Neuronal stem cell (in vitro differentiated cells): ENCODE results near the gene RRBP1.

Experiments used
- DNase-seq: peaks from one replicate; pipeline ENCODE4 v3.0.0-alpha.2; 2013; ENCODE audit warnings: low spot score
- H2AFZ ChIP-seq: one replicate; pipeline ENCODE4 v1.6.1; 2013; ENCODE audit warnings: mild to moderate bottlenecking, low read length, inconsistent platforms
- H2AK5ac ChIP-seq: 2 replicates; pipeline ENCODE4 v1.6.1; 2013; ENCODE audit warnings: low read depth, mild to moderate bottlenecking, inconsistent platforms, low read length, moderate library complexity, mixed read lengths
- H2BK120ac ChIP-seq: 2 replicates; pipeline ENCODE4 v1.6.1; 2013; ENCODE audit warnings: low read depth, mild to moderate bottlenecking, inconsistent platforms, low read length, moderate library complexity, mixed read lengths
- H2BK12ac ChIP-seq: one replicate; pipeline ENCODE4 v1.6.1; 2013; ENCODE audit warnings: low read length, inconsistent platforms
- H2BK15ac ChIP-seq: 2 replicates; pipeline ENCODE4 v1.6.1; 2013; ENCODE audit warnings: mild to moderate bottlenecking, low read length, inconsistent platforms, mixed read lengths
- H2BK5ac ChIP-seq: one replicate; pipeline ENCODE4 v1.6.1; 2013; ENCODE audit warnings: inconsistent platforms, mild to moderate bottlenecking, low read length, moderate library complexity
- H3K14ac ChIP-seq: one replicate; pipeline ENCODE4 v1.6.1; 2013; ENCODE audit warnings: low read length, inconsistent platforms
- H3K18ac ChIP-seq: 2 replicates; pipeline ENCODE4 v1.6.1; 2013; ENCODE audit warnings: low read length, inconsistent platforms
- H3K23ac ChIP-seq: 2 replicates; pipeline ENCODE4 v1.6.1; 2013; ENCODE audit warnings: low read depth, mild to moderate bottlenecking, mixed read lengths, low read length, inconsistent platforms; ENCODE audit not compliant: poor library complexity
- H3K27ac ChIP-seq: replicated peaks from 3 replicates; pipeline ENCODE4 v1.5.1; 2013; ENCODE audit warnings: low read length, inconsistent platforms
- H3K27me3 ChIP-seq, 3 experiments: 2 replicates each; pipeline ENCODE4 v1.6.1; 2013; ENCODE audit warnings: low read length in 3 of 3, mild to moderate bottlenecking in 2 of 3, inconsistent platforms in 1 of 3, low read depth in 1 of 3, mixed read lengths in 1 of 3, moderate library complexity in 1 of 3; ENCODE audit not compliant: control insufficient read depth in 3 of 3, insufficient read depth in 3 of 3
- H3K36me3 ChIP-seq, 2 donors: replicated peaks in 1 of 2; 2 replicates each; pipeline ENCODE4 v1.6.1; 2013; ENCODE audit warnings: low read length in 2 of 2; ENCODE audit not compliant: control insufficient read depth in 2 of 2, insufficient read depth in 2 of 2
- H3K4ac ChIP-seq: 2 replicates; pipeline ENCODE4 v1.6.1; 2013; ENCODE audit warnings: inconsistent platforms, mild to moderate bottlenecking, low read length, moderate library complexity
- H3K4me1 ChIP-seq, 2 donors: 1 replicate in 1 of 2; 2 replicates in 1 of 2; pipeline ENCODE4 v1.6.1; 2013; ENCODE audit warnings: low read length in 2 of 2, low read depth in 1 of 2; ENCODE audit not compliant: control insufficient read depth in 2 of 2, insufficient read depth in 1 of 2
- H3K4me2 ChIP-seq: one replicate; pipeline ENCODE4 v1.6.1; 2013; ENCODE audit warnings: mild to moderate bottlenecking, low read length, inconsistent platforms; ENCODE audit not compliant: insufficient read depth, poor library complexity, severe bottlenecking
- H3K4me3 ChIP-seq, 2 donors: 2 replicates each; pipeline ENCODE4 v1.5.1; 2013; ENCODE audit warnings: low read length in 2 of 2, mild to moderate bottlenecking in 2 of 2, inconsistent platforms in 1 of 2, moderate library complexity in 1 of 2
- H3K79me1 ChIP-seq: one replicate; pipeline ENCODE4 v1.6.1; 2013; ENCODE audit warnings: low read depth, mild to moderate bottlenecking, inconsistent platforms, low read length, moderate library complexity
- H3K9ac ChIP-seq: one replicate; pipeline ENCODE4 v1.6.1; 2013; ENCODE audit warnings: mild to moderate bottlenecking, low read depth, low read length, inconsistent platforms; ENCODE audit not compliant: poor library complexity
- H3K9me3 ChIP-seq, 2 donors: replicated peaks in 1 of 2; 2 replicates each; pipeline versions ENCODE3 to v1.6.1; 2013; ENCODE audit warnings: low read length in 2 of 2, mild to moderate bottlenecking in 2 of 2, inconsistent platforms in 1 of 2, low read depth in 1 of 2, mixed read lengths in 1 of 2, moderate library complexity in 1 of 2; ENCODE audit not compliant: control insufficient read depth in 2 of 2, insufficient read depth in 1 of 2
- H4K8ac ChIP-seq: one replicate; pipeline ENCODE4 v1.6.1; 2013; ENCODE audit warnings: low read depth, mild to moderate bottlenecking, inconsistent platforms, low read length, moderate library complexity
- H4K91ac ChIP-seq: one replicate; pipeline ENCODE4 v1.6.1; 2013; ENCODE audit warnings: low read length, low read depth, mild to moderate bottlenecking, inconsistent platforms; ENCODE audit not compliant: poor library complexity
- WGBS, 2 donors: extraction: QIAGEN DNeasy Blood & Tissue Kit; methylation state at CpG; one replicate each; pipeline ENCODE4 v1.1.7; 2013; ENCODE audit warnings: missing lambda C conversion rate in 2 of 2, mixed read lengths in 1 of 2; ENCODE audit not compliant: insufficient read length in 2 of 2, insufficient replicate concordance in 1 of 2; ENCODE audit errors: extremely low coverage in 2 of 2; 5-methylcytosine and 5-hydroxymethylcytosine counted together

RRBP1 gene

DNA sequence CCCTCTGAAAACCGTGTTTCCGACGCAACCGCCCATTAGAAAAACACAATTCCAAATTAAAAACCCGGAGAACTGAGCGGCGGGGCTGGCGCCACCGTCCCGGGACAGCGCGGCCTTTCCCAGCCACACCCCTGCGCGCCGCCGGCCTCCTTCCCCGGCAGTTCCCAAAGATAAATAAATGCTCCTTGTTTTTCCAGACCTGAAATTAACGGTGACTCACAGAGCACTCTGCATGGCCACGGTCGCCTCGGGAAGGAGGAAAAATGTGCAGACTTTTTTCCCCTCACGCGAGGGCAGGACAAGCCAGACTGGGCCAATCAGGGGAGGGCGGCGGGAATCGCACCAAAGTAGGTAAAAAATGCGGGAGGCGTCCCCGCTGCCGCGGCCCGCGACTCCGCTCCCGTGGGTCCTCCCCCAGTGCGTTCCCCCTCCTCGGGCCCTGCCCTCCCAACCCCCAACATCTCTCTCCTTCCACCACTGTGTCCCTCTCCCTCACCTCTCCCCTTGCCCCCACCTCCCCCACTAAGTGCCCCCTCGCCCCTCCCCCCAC is 113.0 kb downstream of the RRBP1 start:
- H3K36me3 ChIP-seq = peaks cover 0 to 6% of the 10 kb centered on the region in 2 donors
- peak overlapping the region; percentile 83 for H3K4me2 ChIP-seq
- WGBS, 2 donors = no CpG with 5 or more reads among the region's 38 CpGs
- peak overlapping the region; percentile 75 to 80 for H3K4me3 ChIP-seq
- H4K8ac ChIP-seq = no peak overlapping the region
- peaks cover 0 to 3% (median 3%) of the 10 kb centered on the region in 3 experiments for H3K27me3 ChIP-seq
- H3K23ac ChIP-seq = no peak overlapping the region
- no peak overlapping the region for H2BK12ac ChIP-seq
- no peak overlapping the region for H3K4ac ChIP-seq
- peak overlapping the region; percentile 91 for H2AFZ ChIP-seq
- peak overlapping the region; percentile 60 for H3K9ac ChIP-seq
- H3K9me3 ChIP-seq = no peaks in the 10 kb centered on the region
- H2BK15ac ChIP-seq = no peak overlapping the region
- no peak overlapping the region for H3K14ac ChIP-seq
- no peaks in the 10 kb centered on the region for H3K79me1 ChIP-seq
- peak overlapping the region; percentile 46 for H3K27ac ChIP-seq
- no peak overlapping the region for H4K91ac ChIP-seq
- peak overlapping the region; percentile 61 for H2BK120ac ChIP-seq
- H3K18ac ChIP-seq = no peak overlapping the region
- peak overlapping the region; percentile 98 for H2BK5ac ChIP-seq
- H3K4me1 ChIP-seq = peaks cover 6 to 7% of the 10 kb centered on the region in 2 donors
- DNase-seq = peak; percentile 40
- H2AK5ac ChIP-seq = no peak overlapping the region

DNA sequence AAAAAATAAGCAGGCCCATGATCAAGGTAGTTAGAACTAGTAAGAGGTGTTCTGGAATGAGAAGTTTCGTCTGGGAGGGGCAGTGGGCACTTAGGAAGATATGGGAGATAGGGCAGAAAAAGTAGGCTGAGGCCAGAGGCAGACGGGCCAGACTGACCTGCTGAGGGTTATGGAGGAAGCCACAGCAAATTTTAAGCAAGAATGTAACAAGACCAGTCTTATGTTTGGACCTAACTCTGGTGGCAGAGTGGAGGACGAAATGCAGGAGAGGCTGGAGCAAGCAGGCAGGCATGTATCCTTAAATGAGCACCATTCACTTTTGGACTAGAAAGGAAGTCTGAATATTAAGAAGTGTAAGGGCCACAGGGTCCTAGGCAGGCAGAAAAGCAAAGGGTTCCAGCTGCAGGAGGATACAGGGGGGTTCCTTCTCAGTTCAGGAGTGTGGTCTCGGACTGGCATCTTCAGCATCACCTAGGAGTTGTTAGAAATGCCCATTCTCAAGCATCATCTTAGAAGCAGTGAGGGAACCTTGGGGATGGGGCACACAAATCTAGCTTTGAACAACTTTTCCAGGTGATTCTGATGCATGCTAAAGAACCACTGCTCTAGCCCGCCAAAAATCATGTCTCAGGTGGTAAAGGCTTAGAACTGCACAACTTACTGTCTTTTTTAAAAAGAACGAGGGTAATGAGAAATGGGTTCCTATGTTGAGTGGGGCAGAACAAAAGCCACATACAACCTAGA is 113.8 kb downstream of the RRBP1 start:
- H3K18ac ChIP-seq = no peak overlapping the region
- no peak overlapping the region for H2AK5ac ChIP-seq
- H3K36me3 ChIP-seq = no peaks in the 10 kb centered on the region
- H4K91ac ChIP-seq = no peak overlapping the region
- H3K4me3 ChIP-seq = peak overlapping the region in 1 of 2 donors; percentile 75
- H3K4me1 ChIP-seq = peaks cover 6 to 7% of the 10 kb centered on the region in 2 donors
- no peak overlapping the region for H3K4ac ChIP-seq
- H3K23ac ChIP-seq = no peak overlapping the region
- no peak overlapping the region for H3K27ac ChIP-seq
- peak overlapping the region; percentile 83 for H3K4me2 ChIP-seq
- peaks cover 0 to 3% (median 3%) of the 10 kb centered on the region in 3 experiments for H3K27me3 ChIP-seq
- H2BK12ac ChIP-seq = no peak overlapping the region
- DNase-seq = no peak
- no peaks in the 10 kb centered on the region for H3K79me1 ChIP-seq
- peak overlapping the region; percentile 91 for H2AFZ ChIP-seq
- H3K9me3 ChIP-seq = no peaks in the 10 kb centered on the region
- WGBS, 2 donors = no CpG with 5 or more reads among the region's 6 CpGs
- no peak overlapping the region for H2BK15ac ChIP-seq
- no peak overlapping the region for H2BK5ac ChIP-seq
- no peak overlapping the region for H3K14ac ChIP-seq
- H3K9ac ChIP-seq = no peak overlapping the region
- H2BK120ac ChIP-seq = no peak overlapping the region
- no peak overlapping the region for H4K8ac ChIP-seq

DNA sequence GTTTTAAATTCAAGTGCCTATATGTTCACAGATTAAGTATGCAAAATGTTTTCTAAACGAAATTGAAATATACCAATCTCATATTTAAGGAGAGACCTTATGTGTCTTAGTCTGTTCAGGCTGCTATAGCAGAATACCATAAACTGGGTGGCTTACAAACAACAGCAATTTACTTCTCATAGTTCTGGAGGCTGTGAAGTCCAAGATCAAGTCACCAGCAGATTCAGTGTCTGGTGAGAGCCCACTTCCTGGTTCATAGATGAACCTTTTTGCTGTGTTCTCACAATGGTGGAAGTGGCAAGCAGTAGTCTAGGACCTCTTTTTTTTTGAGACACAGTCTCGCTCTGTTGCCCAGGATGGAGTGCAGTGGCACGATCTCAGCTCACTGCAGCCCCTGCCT is 115.7 kb downstream of the RRBP1 start:
- no CpG with 5 or more reads among the region's 3 CpGs for WGBS, 2 donors
- DNase-seq = no peak
- Histone ChIP-seq H3K4me3 (no peak overlapping the region), H3K36me3 (no peaks in the 10 kb centered on the region), H4K91ac (no peak overlapping the region), H3K79me1 (no peaks in the 10 kb centered on the region), H2AFZ (no peak overlapping the region), H3K4ac (no peak overlapping the region), H4K8ac (no peak overlapping the region), H3K18ac (no peak overlapping the region), H3K23ac (no peak overlapping the region), H2BK120ac (no peak overlapping the region), H2BK5ac (no peak overlapping the region), H2BK12ac (no peak overlapping the region), H3K14ac (no peak overlapping the region), H3K9ac (no peak overlapping the region), H2BK15ac (no peak overlapping the region), H3K27ac (no peak overlapping the region), H2AK5ac (no peak overlapping the region), H3K9me3 (no peaks in the 10 kb centered on the region), H3K27me3 (peaks cover 0 to 3% (median 3%) of the 10 kb centered on the region in 3 experiments), H3K4me1 (peaks cover 2% of the 10 kb centered on the region in 2 donors), H3K4me2 (no peak overlapping the region)

DNA sequence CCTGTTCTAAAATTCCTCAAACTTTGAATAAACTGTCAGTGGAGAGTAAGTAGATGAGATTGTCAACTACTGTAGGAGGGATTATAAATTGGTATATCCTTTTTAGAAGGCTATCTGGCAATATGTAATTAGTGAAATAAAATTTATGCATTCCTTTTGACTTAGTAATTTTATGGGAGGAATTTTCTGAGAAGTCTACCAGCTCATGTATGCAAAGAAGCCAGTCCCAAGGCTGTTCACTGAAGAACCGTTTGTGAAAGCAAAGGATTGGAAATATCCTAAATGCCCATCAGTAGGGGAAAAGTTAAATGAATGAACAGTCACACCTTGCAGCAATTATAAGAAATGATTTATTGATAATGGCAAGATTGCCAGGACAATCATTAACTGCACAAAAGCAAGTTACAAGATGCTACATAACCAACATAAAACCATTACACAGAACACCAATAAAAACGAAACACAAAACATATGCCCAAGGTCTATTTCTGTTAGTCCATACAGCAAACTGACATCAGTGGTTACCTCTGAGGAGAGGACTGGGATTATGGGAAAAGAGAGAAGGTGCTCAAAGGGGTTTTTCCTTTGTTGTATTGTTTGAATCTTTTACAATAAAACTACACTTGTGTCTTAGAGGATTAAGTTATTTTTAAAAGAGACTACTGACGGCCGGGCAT is 116.7 kb downstream of the RRBP1 start:
- Histone ChIP-seq H3K27ac (no peak overlapping the region), H2BK120ac (no peak overlapping the region), H3K36me3 (no peaks in the 10 kb centered on the region), H3K4me2 (no peak overlapping the region), H4K8ac (no peak overlapping the region), H3K18ac (no peak overlapping the region), H2BK12ac (no peak overlapping the region), H2AK5ac (no peak overlapping the region), H3K23ac (no peak overlapping the region), H2BK15ac (no peak overlapping the region), H4K91ac (no peak overlapping the region), H3K79me1 (no peaks in the 10 kb centered on the region), H3K4me3 (no peak overlapping the region), H3K4me1 (peaks cover 2% of the 10 kb centered on the region in 2 donors), H3K14ac (no peak overlapping the region), H3K4ac (no peak overlapping the region), H3K9me3 (no peaks in the 10 kb centered on the region), H2BK5ac (no peak overlapping the region), H2AFZ (no peak overlapping the region), H3K9ac (no peak overlapping the region), H3K27me3 (peaks cover 0 to 3% (median 3%) of the 10 kb centered on the region in 3 experiments)
- DNase-seq = no peak
- no CpG with 5 or more reads among the region's 4 CpGs for WGBS, 2 donors
